HUES6 (cell line): ENCODE measurements around the gene SPDYE16.
"Not testable (repeated sequence)": the region's sequence is repeated elsewhere in the genome, so short reads cannot be mapped to it uniquely, and the experiment has no call there.

Experiments
- H3K27ac ChIP-seq: 2 replicates; pipeline ENCODE4 v1.7.0; 2013; ENCODE audit warnings: low read depth, mild to moderate bottlenecking, low read length, inconsistent platforms
- H3K27me3 ChIP-seq: 2 replicates; pipeline ENCODE4 v1.6.1; 2013; ENCODE audit warnings: low read length; ENCODE audit not compliant: control insufficient read depth, insufficient read depth
- H3K36me3 ChIP-seq: 2 replicates; pipeline ENCODE4 v1.6.1; 2013; ENCODE audit warnings: low read length; ENCODE audit not compliant: control insufficient read depth, insufficient read depth
- H3K4me1 ChIP-seq: 2 replicates; pipeline ENCODE4 v1.6.1; 2013; ENCODE audit warnings: low read length; ENCODE audit not compliant: control insufficient read depth, insufficient read depth
- H3K4me3 ChIP-seq: 2 replicates; pipeline ENCODE4 v1.5.1; 2013; ENCODE audit warnings: low read depth, low read length
- H3K9ac ChIP-seq: one replicate; pipeline ENCODE4 v1.6.1; 2013; ENCODE audit warnings: mild to moderate bottlenecking, low read length
- H3K9me3 ChIP-seq: 2 replicates; pipeline ENCODE4 v1.6.1; 2013; ENCODE audit warnings: low read depth, low read length; ENCODE audit not compliant: control insufficient read depth, insufficient read depth

SPDYE16 gene

GRCh38 chr7:76543197-76543596 is at the start of gene SPDYE16:
TSS of gene SPDYE16 (minus strand) at chr7:76543297. CDS start at chr7:76541459, 1,838 bp downstream.
- H3K27me3 ChIP-seq, H3K9ac ChIP-seq, H3K9me3 ChIP-seq, H3K4me1 ChIP-seq, H3K27ac ChIP-seq, H3K4me3 ChIP-seq, H3K36me3 ChIP-seq: not testable (repeated sequence)

DNA sequence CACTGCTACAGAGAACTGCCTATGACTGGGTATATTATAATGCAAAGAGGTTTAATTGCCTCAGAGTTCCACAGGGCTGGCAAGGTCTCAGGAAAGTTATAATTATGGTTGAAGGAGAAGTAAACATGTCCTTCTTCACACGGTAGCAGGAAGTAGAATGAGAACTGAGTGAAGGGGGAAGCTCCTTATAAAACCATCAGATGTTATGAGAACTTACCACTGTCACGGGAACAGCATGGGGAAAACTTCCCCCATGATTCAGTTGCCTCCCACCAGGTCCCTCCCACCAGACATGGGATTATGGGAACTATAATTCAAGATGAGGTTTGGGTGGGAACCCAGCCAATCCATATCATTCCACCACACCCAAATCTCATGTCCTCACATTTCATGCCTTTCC is 49.6 kb upstream of the SPDYE16 start:
- not testable (repeated sequence) for H3K27me3 ChIP-seq, H3K27ac ChIP-seq, H3K9me3 ChIP-seq, H3K9ac ChIP-seq, H3K4me1 ChIP-seq, H3K4me3 ChIP-seq, H3K36me3 ChIP-seq

- not testable (repeated sequence) for H3K4me1 ChIP-seq, H3K4me3 ChIP-seq, H3K36me3 ChIP-seq, H3K9ac ChIP-seq, H3K27me3 ChIP-seq, H3K27ac ChIP-seq, H3K9me3 ChIP-seq
Observed at GRCh38 chr7:76591602-76592304, 48.7 kb upstream of the SPDYE16 start.

DNA sequence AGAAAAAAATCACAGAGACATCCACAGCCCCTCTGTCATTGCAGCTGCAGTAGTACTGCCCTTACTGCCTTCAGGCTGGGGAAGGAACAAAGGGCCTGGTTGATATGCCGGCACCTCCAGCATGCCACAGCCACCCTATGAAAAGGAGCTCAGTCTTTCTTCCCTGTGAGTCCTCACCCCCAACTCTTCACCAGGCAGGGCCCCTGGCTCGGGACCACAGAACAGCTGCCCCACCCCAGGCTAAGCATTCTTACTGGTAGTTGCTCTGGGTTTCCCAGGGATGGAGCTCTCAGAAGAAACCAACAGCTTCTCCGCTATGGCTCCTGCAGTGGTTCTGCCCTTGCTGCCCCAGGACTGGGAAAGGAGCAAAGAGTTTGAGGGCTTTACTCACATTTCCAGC is 47.9 kb upstream of the SPDYE16 start:
- H3K36me3 ChIP-seq, H3K4me3 ChIP-seq, H3K4me1 ChIP-seq, H3K27ac ChIP-seq, H3K9ac ChIP-seq, H3K9me3 ChIP-seq, H3K27me3 ChIP-seq: not testable (repeated sequence)

- not testable (repeated sequence) for H3K9me3 ChIP-seq, H3K27me3 ChIP-seq, H3K27ac ChIP-seq, H3K36me3 ChIP-seq, H3K4me1 ChIP-seq, H3K4me3 ChIP-seq, H3K9ac ChIP-seq
Observed at GRCh38 chr7:76588586-76588985, 45.5 kb upstream of the SPDYE16 start.

- H3K4me1 ChIP-seq, H3K9ac ChIP-seq, H3K27me3 ChIP-seq, H3K9me3 ChIP-seq, H3K27ac ChIP-seq, H3K4me3 ChIP-seq, H3K36me3 ChIP-seq: not testable (repeated sequence)
Observed at GRCh38 chr7:76586585-76587315, 43.7 kb upstream of the SPDYE16 start.

DNA sequence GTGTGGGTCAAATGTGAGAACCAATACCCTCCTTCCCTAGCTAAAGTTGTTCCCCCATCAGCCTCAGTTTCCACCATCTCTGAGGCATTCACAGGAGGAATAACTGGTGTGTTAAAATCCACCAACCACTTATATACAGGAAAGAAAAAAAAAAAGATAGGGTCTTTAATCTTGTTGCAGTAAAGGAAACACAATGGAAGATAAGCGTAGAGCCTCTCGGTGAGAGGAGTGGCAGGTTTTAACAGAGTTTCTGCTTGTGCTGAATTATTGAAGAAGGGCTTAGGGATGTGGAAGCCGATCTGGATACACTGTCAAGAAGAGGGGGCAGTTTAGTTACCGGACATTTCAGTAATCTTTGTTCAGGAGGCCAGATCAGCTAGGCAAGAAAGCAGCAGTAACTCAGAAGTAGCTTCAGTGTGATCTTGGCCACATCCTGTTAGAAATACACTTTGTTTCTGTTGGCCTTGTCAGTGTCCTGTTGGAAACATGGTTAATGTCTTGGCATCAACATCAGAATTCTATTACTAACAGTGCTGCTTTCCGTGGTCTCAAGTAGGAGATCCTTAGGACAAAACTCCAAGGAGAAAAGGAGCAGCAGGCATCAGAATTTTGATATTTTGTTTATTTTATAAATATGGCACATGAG is 40.7 kb upstream of the SPDYE16 start:
- H3K9me3 ChIP-seq, H3K36me3 ChIP-seq, H3K9ac ChIP-seq, H3K27me3 ChIP-seq, H3K27ac ChIP-seq, H3K4me1 ChIP-seq, H3K4me3 ChIP-seq: not testable (repeated sequence)

- not testable (repeated sequence) for H3K27me3 ChIP-seq, H3K9me3 ChIP-seq, H3K9ac ChIP-seq, H3K4me1 ChIP-seq, H3K27ac ChIP-seq, H3K4me3 ChIP-seq, H3K36me3 ChIP-seq
Observed at GRCh38 chr7:76582848-76583631, 39.9 kb upstream of the SPDYE16 start.

DNA sequence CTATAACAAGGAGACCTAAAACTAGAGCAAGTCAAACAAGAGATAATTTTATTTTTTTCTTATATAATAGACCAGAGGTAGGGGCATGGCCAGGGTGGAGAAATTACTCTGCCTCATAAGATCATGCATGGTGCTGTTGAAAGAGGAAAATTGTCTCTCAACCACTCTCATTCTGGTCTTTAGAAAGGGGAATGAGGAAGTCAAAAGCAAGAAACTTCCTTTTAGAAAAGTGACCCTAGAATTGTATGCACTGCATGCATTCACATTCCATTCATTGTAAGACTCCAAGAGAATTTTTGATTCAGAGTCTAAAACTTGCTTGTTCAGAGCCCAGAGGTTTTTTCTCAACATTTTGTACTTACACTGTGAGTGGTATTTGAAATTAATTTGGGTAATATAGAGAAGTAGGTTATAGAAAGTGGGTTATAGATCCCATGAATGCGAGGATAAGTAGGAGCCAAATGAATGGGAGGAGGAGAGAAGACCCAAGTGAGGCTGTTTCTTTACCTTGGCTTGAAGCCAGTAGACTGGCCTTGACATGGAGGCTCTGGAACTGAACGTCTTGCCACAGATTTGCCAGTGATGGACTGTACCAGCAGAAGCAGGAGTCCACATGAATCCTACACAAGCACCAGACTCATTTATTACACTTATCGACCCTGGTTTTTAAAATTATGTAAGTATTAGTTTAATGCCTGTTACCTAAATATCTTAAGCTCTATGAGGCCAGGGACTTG is 33.0 kb upstream of the SPDYE16 start:
- not testable (repeated sequence) for H3K4me3 ChIP-seq, H3K9ac ChIP-seq, H3K9me3 ChIP-seq, H3K27me3 ChIP-seq, H3K4me1 ChIP-seq, H3K27ac ChIP-seq, H3K36me3 ChIP-seq

GRCh38 chr7:76575431-76575830 is 32.3 kb upstream of the SPDYE16 start:
- H3K36me3 ChIP-seq, H3K9me3 ChIP-seq, H3K4me3 ChIP-seq, H3K4me1 ChIP-seq, H3K27ac ChIP-seq, H3K27me3 ChIP-seq, H3K9ac ChIP-seq: not testable (repeated sequence)
